SK-MEL-5 (cell line): ENCODE measurements around the gene UBE2Q2. TPM values are rescaled to one million over a fixed set of nuclear protein-coding genes. Genes with fewer than 3 reads are reported as not detected.
"Not testable (repeated sequence)": the region's sequence is repeated elsewhere in the genome, so short reads cannot be mapped to it uniquely, and the experiment has no call there.

Source experiments
- DNase-seq: peaks from one replicate; pipeline ENCODE4 v3.0.0-alpha.2; 2016; ENCODE audit warnings: low read depth, low spot score
- in situ Hi-C: cut with HindIII; loops from 2 replicates; pipeline ENCODE4 v1.10.0; 2016; ENCODE audit warnings: low sequenced_read_pairs, high pct_unique_total_duplicates, low pct_unique_long_range_greater_than_20kb
- total RNA-seq: library from RNA; depleted of rRNA; stranded (reverse); fragments of >200 nt; shearing (Covaris generic); gene quantifications from 2 replicates; pipeline ENCODE4 v1.2.3, GENCODE V29; 2014

UBE2Q2 gene
- total RNA-seq, 1 experiment from 2014 or later = 30.2 TPM

GRCh38 chr15:75900577-75900976 lies 57.3 kb downstream of the UBE2Q2 start:
- no peak for DNase-seq
- in situ Hi-C loops = no loop called here

GRCh38 chr15:75902129-75902557 lies 58.9 kb downstream of the UBE2Q2 start:
- in situ Hi-C loops = no loop called here

GRCh38 chr15:75903331-75904239 lies 60.3 kb downstream of the UBE2Q2 start, which contains the start of gene FBXO22:
Gene FBXO22, plus strand, starts transcription at chr15:75903878. Its CDS starts 86 bp downstream, at chr15:75903964.
- peak; percentile 90 for DNase-seq
- in situ Hi-C loops = no loop called here

More at GRCh38 chr15:75902129-75902557, 58.9 kb downstream of the UBE2Q2 start:
- DNase-seq = no peak

- DNase-seq = no peak
- in situ Hi-C loops = no loop called here
Measured at GRCh38 chr15:75905231-75905630, 62.0 kb downstream of the UBE2Q2 start.

- DNase-seq, in situ Hi-C loops: not testable (repeated sequence)
Measured at GRCh38 chr15:75910355-75910754, 67.1 kb downstream of the UBE2Q2 start.

- no peak for DNase-seq
- in situ Hi-C loops = no loop called here
Measured at GRCh38 chr15:75916978-75917377, 73.7 kb downstream of the UBE2Q2 start.

- in situ Hi-C loops = no loop called here
- no peak for DNase-seq
Measured at GRCh38 chr15:75918135-75918534, 74.9 kb downstream of the UBE2Q2 start.

- DNase-seq = no peak
- in situ Hi-C loops = no loop called here
Measured at GRCh38 chr15:75920079-75920478, 76.8 kb downstream of the UBE2Q2 start.

GRCh38 chr15:75921732-75922703 lies 78.8 kb downstream of the UBE2Q2 start:
- in situ Hi-C loops = no loop called here
- DNase-seq = peak; percentile 74

GRCh38 chr15:75923756-75924155 lies 80.5 kb downstream of the UBE2Q2 start:
- DNase-seq = no peak
- in situ Hi-C loops = no loop called here

GRCh38 chr15:75924576-75924975 lies 81.3 kb downstream of the UBE2Q2 start:
- in situ Hi-C loops = no loop called here
- no peak for DNase-seq

GRCh38 chr15:75925440-75925839 lies 82.2 kb downstream of the UBE2Q2 start:
- DNase-seq = no peak
- in situ Hi-C loops = no loop called here

GRCh38 chr15:75926931-75927330 lies 83.7 kb downstream of the UBE2Q2 start:
- DNase-seq = no peak
- in situ Hi-C loops = no loop called here

- no peak for DNase-seq
- in situ Hi-C loops = no loop called here
Measured at GRCh38 chr15:75927601-75928000, 84.4 kb downstream of the UBE2Q2 start.

GRCh38 chr15:75928680-75929608 lies 85.7 kb downstream of the UBE2Q2 start:
- in situ Hi-C loops = no loop called here
- peak; percentile 71 for DNase-seq

- in situ Hi-C loops = no loop called here
- DNase-seq = no peak
Measured at GRCh38 chr15:75929799-75930565, 86.7 kb downstream of the UBE2Q2 start.
